Measurements from ENCODE around the gene ERF.

GRCh38 chr19:42224940-42225717 is 29.8 kb downstream of the ERF start:
- TF ChIP-seq EZH2phosphoT487 (IDR thresholded peaks at IDR 0.05) (no peak), EZH2 (IDR thresholded peaks at IDR 0.05) (no peak)
- TF ChIP-seq, protein P1, sequence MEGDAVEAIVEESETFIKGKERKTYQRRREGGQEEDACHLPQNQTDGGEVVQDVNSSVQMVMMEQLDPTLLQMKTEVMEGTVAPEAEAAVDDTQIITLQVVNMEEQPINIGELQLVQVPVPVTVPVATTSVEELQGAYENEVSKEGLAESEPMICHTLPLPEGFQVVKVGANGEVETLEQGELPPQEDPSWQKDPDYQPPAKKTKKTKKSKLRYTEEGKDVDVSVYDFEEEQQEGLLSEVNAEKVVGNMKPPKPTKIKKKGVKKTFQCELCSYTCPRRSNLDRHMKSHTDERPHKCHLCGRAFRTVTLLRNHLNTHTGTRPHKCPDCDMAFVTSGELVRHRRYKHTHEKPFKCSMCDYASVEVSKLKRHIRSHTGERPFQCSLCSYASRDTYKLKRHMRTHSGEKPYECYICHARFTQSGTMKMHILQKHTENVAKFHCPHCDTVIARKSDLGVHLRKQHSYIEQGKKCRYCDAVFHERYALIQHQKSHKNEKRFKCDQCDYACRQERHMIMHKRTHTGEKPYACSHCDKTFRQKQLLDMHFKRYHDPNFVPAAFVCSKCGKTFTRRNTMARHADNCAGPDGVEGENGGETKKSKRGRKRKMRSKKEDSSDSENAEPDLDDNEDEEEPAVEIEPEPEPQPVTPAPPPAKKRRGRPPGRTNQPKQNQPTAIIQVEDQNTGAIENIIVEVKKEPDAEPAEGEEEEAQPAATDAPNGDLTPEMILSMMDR (IDR thresholded peaks at IDR 0.05): no peak
